TTC549 (cell line): ENCODE measurements around the gene NECAB3.
"Not testable (repeated sequence)": the region's sequence is repeated elsewhere in the genome, so short reads cannot be mapped to it uniquely, and the experiment has no call there.

ENCODE experiments used
- FAIRE-seq: peaks from 2 replicates; lab custom pipeline; 2012; peaks lifted over from hg19 to GRCh38; lab: Jason Lieb, UNC

NECAB3 gene

GRCh38 chr20:33648396-33649004 lies 25.7 kb downstream of the NECAB3 start:
- no peak for FAIRE-seq

DNA sequence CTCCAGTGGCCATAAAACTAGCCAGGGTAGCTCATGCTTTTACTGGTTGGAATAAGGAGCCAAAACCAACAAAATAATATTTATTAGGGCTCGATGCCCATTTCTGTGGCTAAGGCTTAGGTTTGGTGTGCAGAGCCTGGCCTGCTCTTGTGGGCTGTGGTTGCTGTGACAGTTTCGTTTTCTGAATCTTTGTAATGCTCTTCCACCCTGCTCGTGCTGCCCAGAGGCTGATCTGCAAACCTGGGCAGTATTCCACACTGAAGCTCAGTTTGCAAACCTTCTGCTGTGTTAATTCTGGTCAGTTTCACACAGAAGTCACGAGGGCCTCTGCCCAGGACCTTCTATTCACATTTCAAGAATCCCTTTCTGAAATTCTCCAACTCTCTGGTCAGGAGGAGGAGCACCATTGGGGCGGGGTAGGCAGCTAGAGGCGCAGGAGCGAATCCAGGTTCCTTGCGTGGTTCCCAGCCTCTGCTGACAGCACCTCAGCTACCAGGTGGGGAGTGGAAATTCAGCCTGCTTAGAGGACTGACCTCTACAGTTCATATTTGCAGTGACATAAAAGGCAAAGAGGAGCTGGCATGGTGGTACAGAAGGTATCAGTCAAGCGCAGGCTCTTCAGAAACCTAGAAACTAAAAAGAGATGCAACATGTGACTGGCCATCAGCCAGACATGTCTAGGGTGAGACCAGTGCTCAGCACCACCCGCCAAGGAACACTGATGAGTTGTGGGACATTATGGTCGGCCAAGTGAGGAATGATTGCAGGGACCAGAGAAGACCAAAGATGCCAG lies 26.4 kb downstream of the NECAB3 start:
- FAIRE-seq = no peak

GRCh38 chr20:33646959-33647602 lies 27.1 kb downstream of the NECAB3 start:
- FAIRE-seq = not testable (repeated sequence)

- no peak for FAIRE-seq
These were observed 28.0 kb downstream of the NECAB3 start for GRCh38 chr20:33646191-33646590.

DNA sequence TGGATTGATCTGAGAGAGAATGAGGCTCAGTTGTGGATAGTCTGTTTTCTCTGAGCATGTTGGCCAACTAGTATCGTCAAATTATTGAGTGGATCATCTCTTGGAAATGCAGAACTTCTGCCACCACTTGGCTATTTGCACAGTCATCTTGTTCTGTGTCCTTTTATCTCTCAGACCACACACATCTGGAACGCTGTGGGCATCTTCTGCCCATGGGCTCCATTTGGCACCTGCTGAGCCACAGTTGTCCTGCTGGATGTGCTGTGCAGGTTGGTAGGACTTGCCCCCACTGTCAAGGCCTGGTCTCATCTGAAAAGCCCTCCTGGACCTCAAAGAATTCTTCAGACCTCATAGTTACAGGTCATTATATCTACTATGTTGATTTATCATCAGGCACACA lies 28.8 kb downstream of the NECAB3 start:
- FAIRE-seq = no peak

DNA sequence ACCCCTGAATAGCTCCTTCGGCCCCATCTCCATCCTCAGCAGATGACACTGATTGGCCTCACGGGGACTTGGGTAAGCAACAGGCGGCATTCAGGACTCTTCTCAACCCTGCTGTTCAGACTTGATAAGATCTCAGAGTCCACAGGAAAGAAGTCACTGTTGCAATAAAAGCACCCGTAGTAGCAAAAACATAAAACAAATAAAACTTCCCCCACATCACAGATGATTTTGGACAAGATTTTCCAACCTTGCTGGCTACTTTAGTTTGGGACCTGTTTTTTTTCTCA lies 29.2 kb downstream of the NECAB3 start:
- FAIRE-seq = no peak

- no peak for FAIRE-seq
These were observed 29.7 kb downstream of the NECAB3 start for GRCh38 chr20:33644313-33645071.

DNA sequence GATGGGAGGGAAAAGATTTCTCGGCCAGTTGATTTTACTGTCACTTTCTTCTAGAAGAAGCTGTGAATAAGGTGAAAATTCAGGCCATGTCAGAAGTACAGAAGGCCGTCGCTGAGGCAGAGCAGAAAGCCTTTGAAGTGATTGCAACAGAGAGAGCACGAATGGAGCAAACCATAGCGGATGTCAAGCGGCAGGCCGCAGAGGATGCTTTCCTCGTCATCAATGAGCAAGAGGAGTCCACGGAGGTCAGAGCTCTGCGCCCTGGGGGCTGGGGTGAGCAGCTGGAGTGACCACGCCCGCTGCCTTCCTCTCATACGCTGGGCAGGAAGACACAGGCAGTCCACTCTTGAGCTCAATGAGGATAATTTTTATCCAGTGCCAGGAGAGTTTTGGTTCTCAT lies 33.9 kb downstream of the NECAB3 start:
- no peak for FAIRE-seq

- FAIRE-seq = no peak
These were observed 37.5 kb downstream of the NECAB3 start for GRCh38 chr20:33636776-33637175.

DNA sequence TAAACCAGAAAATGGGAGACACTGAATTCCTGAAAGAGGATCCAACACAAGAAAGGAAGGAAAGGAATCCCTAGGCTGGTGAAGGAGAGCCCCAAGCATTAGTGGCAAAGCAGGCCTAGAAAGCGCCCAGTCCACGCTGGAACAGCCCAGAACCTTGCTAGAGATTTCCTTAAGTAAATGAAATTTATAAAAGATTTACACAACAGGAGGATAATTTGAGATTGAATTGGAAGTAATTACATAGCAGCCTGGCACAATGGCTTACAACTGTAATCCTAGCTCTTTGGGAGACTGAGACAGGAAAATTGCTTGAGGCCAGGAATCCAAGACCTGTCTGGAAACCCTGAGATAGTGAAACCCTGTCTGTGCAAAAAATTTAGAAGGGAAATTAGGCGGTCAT lies 38.9 kb downstream of the NECAB3 start:
- no peak for FAIRE-seq

- FAIRE-seq = not testable (repeated sequence)
These were observed 42.3 kb downstream of the NECAB3 start for GRCh38 chr20:33631910-33632309.

- no peak for FAIRE-seq
These were observed 43.7 kb downstream of the NECAB3 start for GRCh38 chr20:33630507-33630906.

GRCh38 chr20:33629979-33630378 lies 44.2 kb downstream of the NECAB3 start:
- no peak for FAIRE-seq

- FAIRE-seq = no peak
These were observed 44.7 kb downstream of the NECAB3 start for GRCh38 chr20:33629533-33629932.

- no peak for FAIRE-seq
These were observed 46.5 kb downstream of the NECAB3 start for GRCh38 chr20:33627577-33628216.

- no peak for FAIRE-seq
These were observed 48.0 kb downstream of the NECAB3 start for GRCh38 chr20:33626190-33626589.

DNA sequence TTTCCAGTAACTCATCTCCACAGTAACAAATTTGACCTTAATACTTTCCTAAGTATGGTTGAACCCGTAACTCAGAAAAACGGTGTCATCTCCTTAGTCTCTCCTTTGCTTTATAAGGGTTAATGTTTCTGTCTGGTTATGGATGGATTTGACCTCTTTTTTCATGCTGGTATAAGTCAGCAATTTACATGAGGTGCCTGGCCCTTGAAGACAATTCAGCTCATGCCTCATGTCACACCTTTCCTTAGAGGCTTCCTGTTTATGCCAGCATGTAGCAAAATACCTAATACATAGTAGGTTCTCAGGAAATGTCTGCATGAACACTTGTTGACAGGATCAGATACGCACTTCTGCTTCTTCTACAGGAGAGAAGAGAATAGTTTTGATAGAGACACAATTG lies 49.8 kb downstream of the NECAB3 start:
- no peak for FAIRE-seq

DNA sequence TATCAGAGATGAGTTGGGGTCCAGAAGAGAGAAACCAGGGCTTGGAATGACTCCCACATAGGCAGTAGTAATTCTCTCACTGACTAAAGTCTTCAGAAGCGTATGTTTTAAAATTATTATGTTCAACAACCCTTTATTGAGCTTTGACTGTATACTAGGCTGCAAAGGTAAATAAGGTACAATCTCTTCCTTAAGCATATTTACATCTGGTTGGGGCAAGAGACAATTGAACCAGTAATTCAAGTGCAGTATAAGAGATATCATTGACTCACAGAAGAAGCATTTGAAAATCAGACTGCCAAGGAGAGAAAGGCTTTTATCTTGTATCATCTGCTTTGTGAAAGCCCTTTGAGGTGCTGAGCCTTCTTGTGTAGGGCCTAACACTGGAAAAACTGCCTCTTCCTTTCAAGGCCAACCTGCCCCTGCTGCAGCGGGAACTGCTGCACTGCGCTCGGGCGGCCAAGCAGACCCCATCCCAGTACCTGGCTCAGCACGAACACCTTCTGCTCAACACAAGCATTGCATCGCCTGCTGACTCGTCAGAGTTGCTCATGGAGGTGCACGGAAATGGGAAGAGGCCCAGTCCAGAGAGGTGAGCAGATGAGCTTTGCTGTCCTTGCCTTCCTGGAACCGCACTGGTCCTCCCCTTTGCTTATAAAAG lies 51.4 kb downstream of the NECAB3 start:
- FAIRE-seq = no peak

DNA sequence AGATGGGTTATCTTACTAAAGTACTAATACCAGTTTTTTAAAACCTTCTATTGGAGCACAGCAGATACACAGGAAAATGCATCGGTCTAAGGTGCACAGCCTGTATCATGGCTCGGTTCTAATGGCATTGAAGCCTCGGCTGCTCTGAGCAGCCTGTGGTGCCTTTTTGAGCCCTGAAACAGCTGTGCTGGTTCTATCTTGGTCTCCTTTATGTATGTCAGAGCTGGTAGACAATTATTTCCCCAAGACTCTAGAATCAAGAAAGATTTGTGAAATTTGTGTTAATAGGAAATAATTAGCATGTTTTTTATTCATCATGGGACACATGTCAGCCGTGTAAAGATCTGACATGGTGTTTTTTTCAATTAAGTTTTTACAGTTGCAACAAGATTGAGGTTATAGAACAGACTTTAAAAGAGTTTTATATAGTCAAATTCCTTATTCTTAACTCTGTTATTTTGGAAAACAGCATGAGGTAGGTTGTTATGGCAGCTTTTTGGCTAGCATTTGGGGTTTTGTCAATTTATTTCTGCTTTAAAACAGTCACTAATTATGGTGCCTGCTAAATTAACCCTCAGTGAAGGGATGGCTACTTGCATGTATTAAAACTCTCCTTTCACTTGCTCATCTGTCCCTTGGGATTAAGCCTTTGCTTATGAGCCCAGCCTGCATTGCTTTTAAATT lies 52.4 kb downstream of the NECAB3 start:
- no peak for FAIRE-seq

DNA sequence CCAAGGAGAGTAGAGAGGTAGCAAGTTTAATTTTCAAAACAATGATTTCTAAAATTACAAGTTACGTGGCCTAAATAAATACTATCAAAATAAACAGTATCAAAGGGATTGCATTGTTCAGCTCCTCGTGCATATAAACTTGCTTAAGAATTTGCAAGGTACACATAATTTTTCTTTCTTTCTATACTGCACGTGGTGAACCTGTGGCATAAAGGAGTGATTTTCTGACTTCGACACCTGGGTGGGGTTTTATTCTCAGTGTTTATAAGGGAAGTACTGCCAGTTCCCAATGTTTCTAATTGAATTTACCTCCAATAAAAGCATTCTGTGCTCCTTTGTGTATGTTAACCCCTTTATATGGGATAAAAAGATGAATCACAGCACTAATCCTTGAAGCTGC lies 62.2 kb downstream of the NECAB3 start:
- FAIRE-seq = no peak

DNA sequence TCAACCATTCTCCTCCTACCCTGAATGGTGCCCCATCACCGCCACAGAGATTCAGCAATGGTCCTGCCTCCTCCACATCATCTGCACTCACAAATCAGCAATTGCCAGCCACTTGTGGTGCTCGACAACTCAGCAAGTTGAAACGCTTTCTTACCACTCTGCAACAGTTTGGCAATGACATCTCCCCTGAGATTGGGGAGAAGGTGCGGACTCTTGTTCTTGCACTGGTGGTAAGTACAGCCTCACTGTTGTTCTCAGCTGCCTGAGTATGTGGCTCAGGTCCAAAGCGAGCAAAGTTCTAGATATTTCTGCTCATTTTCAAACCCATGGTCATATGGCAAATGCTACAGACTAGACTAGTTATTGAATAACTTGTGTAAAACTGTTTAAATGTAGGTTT lies 63.1 kb downstream of the NECAB3 start:
- FAIRE-seq = no peak
